Smooth muscle cell (in vitro differentiated cells): Measurements from ENCODE around the gene SERTAD4. TPM values are rescaled to one million over a fixed set of nuclear protein-coding genes. Genes with fewer than 3 reads are reported as not detected.

Experiments used
- DNase-seq: peaks from one replicate; lab custom pipeline; 2025; ENCODE audit not compliant: unreplicated experiment; lab: John Stamatoyannopoulos, UW
- H2AFZ ChIP-seq: fragments of 200-600 bp; sonication (generic); 2 replicates; pipeline ENCODE4 v1.6.0; 2016; ENCODE audit warnings: antibody characterized with exemption, low read depth, mild to moderate bottlenecking
- H3F3A ChIP-seq: fragments of 200-600 bp; sonication (generic); 2 replicates; pipeline ENCODE4 v1.6.0; 2017; ENCODE audit warnings: antibody characterized with exemption, low read depth
- H3K27ac ChIP-seq: fragments of 200-600 bp; sonication (generic); 2 replicates; pipeline ENCODE4 v1.5.1; 2016; ENCODE audit warnings: low read depth, mild to moderate bottlenecking
- H3K27me3 ChIP-seq: fragments of 200-600 bp; sonication (generic); 2 replicates; pipeline ENCODE4 v1.6.1; 2016; ENCODE audit warnings: low read depth, mild to moderate bottlenecking
- H3K36me3 ChIP-seq: fragments of 200-600 bp; sonication (generic); 2 replicates; pipeline ENCODE4 v1.5.1; 2016; ENCODE audit warnings: low read depth
- H3K4me1 ChIP-seq: fragments of 200-600 bp; sonication (generic); 2 replicates; pipeline ENCODE4 v1.5.1; 2016; ENCODE audit warnings: low read depth
- H3K4me2 ChIP-seq: fragments of 200-600 bp; sonication (generic); 2 replicates; pipeline ENCODE4 v1.6.0; 2016; ENCODE audit warnings: mild to moderate bottlenecking
- H3K4me3 ChIP-seq: fragments of 200-600 bp; sonication (generic); 2 replicates; pipeline ENCODE4 v1.5.1; 2016; ENCODE audit warnings: mild to moderate bottlenecking
- H3K79me2 ChIP-seq: fragments of 200-600 bp; sonication (generic); 2 replicates; pipeline ENCODE4 v1.6.0; 2016; ENCODE audit warnings: low read depth, mild to moderate bottlenecking
- H3K9ac ChIP-seq: fragments of 200-600 bp; sonication (generic); 2 replicates; pipeline ENCODE4 v1.6.0; 2016; ENCODE audit warnings: low read depth
- H3K9me3 ChIP-seq: fragments of 200-600 bp; sonication (generic); replicated peaks from 2 replicates; pipeline ENCODE4 v1.5.1; 2016; ENCODE audit warnings: low read depth
- H4K20me1 ChIP-seq: fragments of 200-600 bp; sonication (generic); 2 replicates; pipeline ENCODE4 v1.6.0; 2016; ENCODE audit warnings: low read depth
- WGBS: methylation state at CpG from one replicate; pipeline ENCODE4 v1.1.7; 2016; ENCODE audit warnings: low lambda C conversion rate; 5-methylcytosine and 5-hydroxymethylcytosine counted together
- polyA plus RNA-seq: library from polyadenylated mRNA; unstranded; fragments of >200 nt; fragmentation: Nextera tagmentation; extraction: Ambion mirVana; gene quantifications from 2 replicates; pipeline ENCODE4 v1.2.1, GENCODE V29; 2016
- total RNA-seq: library from RNA; depleted of rRNA; stranded (reverse); fragments of >200 nt; gene quantifications from 2 replicates; pipeline ENCODE4 v1.2.3, GENCODE V29; 2014
- TF ChIP-seq, protein P1 (sequence below): fragments of 200-600 bp; sonication (generic); IDR thresholded peaks from 2 replicates; pipeline ENCODE4 v1.5.1; 2017; ENCODE audit warnings: borderline replicate concordance, mild to moderate bottlenecking, antibody characterized with exemption; ENCODE audit not compliant: insufficient read depth, poor library complexity, severe bottlenecking

The SERTAD4 gene
- total and polyA plus RNA-seq, 2 experiments from 2014 or later: 0.18 to 3.1 TPM

GRCh38 chr1:210251680-210252490, 19.3 kb downstream of the SERTAD4 start:
- H3K79me2 ChIP-seq: no peaks in the 10 kb centered on the region
- no peaks in the 10 kb centered on the region for H3K9me3 ChIP-seq
- no peak for DNase-seq
- TF ChIP-seq, protein P1, sequence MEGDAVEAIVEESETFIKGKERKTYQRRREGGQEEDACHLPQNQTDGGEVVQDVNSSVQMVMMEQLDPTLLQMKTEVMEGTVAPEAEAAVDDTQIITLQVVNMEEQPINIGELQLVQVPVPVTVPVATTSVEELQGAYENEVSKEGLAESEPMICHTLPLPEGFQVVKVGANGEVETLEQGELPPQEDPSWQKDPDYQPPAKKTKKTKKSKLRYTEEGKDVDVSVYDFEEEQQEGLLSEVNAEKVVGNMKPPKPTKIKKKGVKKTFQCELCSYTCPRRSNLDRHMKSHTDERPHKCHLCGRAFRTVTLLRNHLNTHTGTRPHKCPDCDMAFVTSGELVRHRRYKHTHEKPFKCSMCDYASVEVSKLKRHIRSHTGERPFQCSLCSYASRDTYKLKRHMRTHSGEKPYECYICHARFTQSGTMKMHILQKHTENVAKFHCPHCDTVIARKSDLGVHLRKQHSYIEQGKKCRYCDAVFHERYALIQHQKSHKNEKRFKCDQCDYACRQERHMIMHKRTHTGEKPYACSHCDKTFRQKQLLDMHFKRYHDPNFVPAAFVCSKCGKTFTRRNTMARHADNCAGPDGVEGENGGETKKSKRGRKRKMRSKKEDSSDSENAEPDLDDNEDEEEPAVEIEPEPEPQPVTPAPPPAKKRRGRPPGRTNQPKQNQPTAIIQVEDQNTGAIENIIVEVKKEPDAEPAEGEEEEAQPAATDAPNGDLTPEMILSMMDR: no peak
- no peak overlapping the region for H3K9ac ChIP-seq
- H3K36me3 ChIP-seq: no peaks in the 10 kb centered on the region
- H2AFZ ChIP-seq: peak overlapping the region; percentile 66
- H3K4me1 ChIP-seq: peaks cover 23% of the 10 kb centered on the region
- peak overlapping the region; percentile 64 for H3K4me3 ChIP-seq
- H3K27ac ChIP-seq: no peak overlapping the region
- no peaks in the 10 kb centered on the region for H4K20me1 ChIP-seq
- H3K4me2 ChIP-seq: peak overlapping the region; percentile 98
- WGBS: 4% methylated on average over 56 of the region's 58 CpGs
- H3F3A ChIP-seq: peaks cover 14% of the 10 kb centered on the region
- H3K27me3 ChIP-seq: peaks cover 30% of the 10 kb centered on the region

DNA sequence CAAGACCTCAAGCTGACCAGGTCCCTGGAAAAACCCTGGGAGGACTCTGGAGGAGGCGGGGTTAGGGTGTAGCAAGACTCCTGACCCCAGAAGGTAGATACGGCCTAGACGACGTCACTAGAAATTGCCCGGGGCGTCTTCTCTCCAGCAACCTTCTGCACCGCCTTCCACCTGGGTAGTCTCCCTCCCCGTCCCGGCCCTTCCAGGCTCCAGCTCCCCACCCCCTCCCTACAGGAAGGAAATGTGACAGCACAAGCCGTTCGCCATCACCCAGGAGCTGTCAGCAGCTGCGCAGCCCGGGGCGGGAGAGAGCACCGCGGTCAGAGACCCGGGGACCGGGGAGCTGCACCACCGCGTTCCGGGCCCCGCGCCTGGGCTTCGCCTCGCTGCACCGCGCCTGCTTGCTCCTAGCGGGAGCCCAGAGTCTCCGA, 20.0 kb downstream of the SERTAD4 start:
- WGBS: 6% methylated on average over 29 of the region's 29 CpGs
- H3K4me1 ChIP-seq: peaks cover 23% of the 10 kb centered on the region
- no peaks in the 10 kb centered on the region for H4K20me1 ChIP-seq
- TF ChIP-seq, protein P1: no peak
- H3K36me3 ChIP-seq: no peaks in the 10 kb centered on the region
- H3K4me3 ChIP-seq: peak overlapping the region; percentile 64
- no peak overlapping the region for H3K27ac ChIP-seq
- no peaks in the 10 kb centered on the region for H3K9me3 ChIP-seq
- no peaks in the 10 kb centered on the region for H3K79me2 ChIP-seq
- peak overlapping the region; percentile 66 for H2AFZ ChIP-seq
- peaks cover 30% of the 10 kb centered on the region for H3K27me3 ChIP-seq
- H3F3A ChIP-seq: peaks cover 14% of the 10 kb centered on the region
- peak overlapping the region; percentile 98 for H3K4me2 ChIP-seq
- H3K9ac ChIP-seq: no peak overlapping the region
- DNase-seq: no peak

- Histone ChIP-seq H3K36me3 (no peaks in the 10 kb centered on the region), H3K4me1 (peaks cover 25% of the 10 kb centered on the region), H3K9me3 (no peaks in the 10 kb centered on the region), H2AFZ (no peak overlapping the region), H3K9ac (no peak overlapping the region), H3F3A (peaks cover 19% of the 10 kb centered on the region), H3K79me2 (no peaks in the 10 kb centered on the region), H3K27me3 (peaks cover 30% of the 10 kb centered on the region), H3K4me3 (no peak overlapping the region), H3K27ac (no peak overlapping the region), H4K20me1 (no peaks in the 10 kb centered on the region), H3K4me2 (no peak overlapping the region)
- TF ChIP-seq, protein P1: no peak
- no peak for DNase-seq
Observed at GRCh38 chr1:210254298-210254697, 21.7 kb downstream of the SERTAD4 start.
